Endothelial cell of umbilical vein (primary cell): ENCODE results near the gene DCX. TPM values are rescaled to one million over a fixed set of nuclear protein-coding genes. Genes with fewer than 3 reads are reported as not detected.

ENCODE experiments used
- BruUV-seq: library from RNA; stranded (reverse); fragments of 400-500 nt; replicated peaks from 2 replicates; lab custom pipeline; 2021; lab: Mats Ljungman, UMichigan
- CTCF ChIA-PET: fragments of 300-600, 350-600 bp; sonication (Branson Sonifier 250); formaldehyde crosslinking; loops from one replicate; lab custom pipeline; 2021; ENCODE audit warnings: antibody characterized with exemption, inconsistent platforms; lab: Charles Lee
- POLR2A ChIA-PET: fragments of 300-600, 350-600 bp; sonication (Branson Sonifier 250); formaldehyde crosslinking; loops from one replicate; lab custom pipeline; 2021; ENCODE audit warnings: antibody characterized with exemption, inconsistent platforms; lab: Charles Lee
- DNase-seq: peaks from one replicate; pipeline ENCODE4 v3.0.0-alpha.2; 2011; ENCODE audit warnings: low read depth, low spot score
- FAIRE-seq: peaks from 2 replicates; lab custom pipeline; 2011; peaks lifted over from hg19 to GRCh38; lab: Jason Lieb, UNC
- H2AFZ ChIP-seq: 2 replicates; pipeline ENCODE4 v1.6.0; 2012; ENCODE audit warnings: low read depth, low read length, control low read depth, inconsistent platforms
- H3K27ac ChIP-seq: 2 replicates; pipeline ENCODE4 v1.5.1; 2011; ENCODE audit warnings: low read depth, mild to moderate bottlenecking, control low read depth, low read length, moderate library complexity; ENCODE audit not compliant: insufficient read depth
- H3K27me3 ChIP-seq, 2 experiments: 2 replicates each; pipeline versions ENCODE4 v1.6.0 to v1.6.1; 2011; ENCODE audit warnings: low read length in 2 of 2, mixed read lengths in 1 of 2; ENCODE audit not compliant: control insufficient read depth in 2 of 2, insufficient read depth in 2 of 2
- H3K36me3 ChIP-seq, 2 experiments: 2 replicates in 1 of 2; 3 replicates in 1 of 2; pipeline ENCODE4 v1.5.1; 2011; ENCODE audit warnings: low read length in 2 of 2, mild to moderate bottlenecking in 1 of 2, moderate library complexity in 1 of 2; ENCODE audit not compliant: control insufficient read depth in 2 of 2, insufficient read depth in 2 of 2; ENCODE audit errors: extremely low read depth in 1 of 2
- H3K4me1 ChIP-seq: 3 replicates; pipeline ENCODE4 v1.5.1; 2011; ENCODE audit warnings: mild to moderate bottlenecking, low read length; ENCODE audit not compliant: control insufficient read depth, insufficient read depth; ENCODE audit errors: extremely low read depth
- H3K4me2 ChIP-seq: 2 replicates; pipeline ENCODE4 v1.6.1; 2011; ENCODE audit warnings: low read length, control low read depth, mixed read lengths; ENCODE audit not compliant: insufficient read depth
- H3K4me3 ChIP-seq, 3 experiments: fragments of 200-600 bp in 1 of 3; sonication (generic), shearing (Covaris generic) in 1 of 3; replicated peaks in 1 of 3; 2 replicates each; pipeline ENCODE4 v1.5.1; 2011 to 2016; ENCODE audit warnings: control low read depth in 3 of 3, low read length in 3 of 3, mild to moderate bottlenecking in 2 of 3, inconsistent platforms in 1 of 3, low read depth in 1 of 3, moderate library complexity in 1 of 3; ENCODE audit not compliant: insufficient read depth in 1 of 3
- H3K79me2 ChIP-seq: 2 replicates; pipeline ENCODE4 v1.6.0; 2012; ENCODE audit warnings: low read length, inconsistent platforms; ENCODE audit not compliant: control insufficient read depth, insufficient read depth
- H3K9ac ChIP-seq: replicated peaks from 2 replicates; pipeline ENCODE3; 2011; ENCODE audit warnings: low read length, control low read depth; ENCODE audit not compliant: insufficient read depth; ENCODE audit errors: extremely low read depth
- H3K9me1 ChIP-seq: replicated peaks from 3 replicates; pipeline ENCODE4 v1.6.0; 2011; ENCODE audit warnings: mild to moderate bottlenecking, low read length; ENCODE audit not compliant: control insufficient read depth, insufficient read depth; ENCODE audit errors: extremely low read depth
- H3K9me3 ChIP-seq: replicated peaks from 2 replicates; pipeline ENCODE4 v1.5.1; 2012; ENCODE audit warnings: low read length, inconsistent platforms; ENCODE audit not compliant: control insufficient read depth, insufficient read depth
- H4K20me1 ChIP-seq: replicated peaks from 2 replicates; pipeline ENCODE3; 2011; ENCODE audit warnings: mild to moderate bottlenecking, low read length; ENCODE audit not compliant: control insufficient read depth, insufficient read depth; ENCODE audit errors: extremely low read depth
- EZH2 ChIP-seq: IDR thresholded peaks from 2 replicates; pipeline ENCODE4 v1.6.1; 2012; ENCODE audit warnings: borderline replicate concordance, low read depth, mild to moderate bottlenecking, moderate library complexity, low read length, inconsistent platforms; ENCODE audit not compliant: severe bottlenecking
- FOS ChIP-seq: IDR thresholded peaks from 2 replicates; pipeline ENCODE4 v1.6.1; 2011; ENCODE audit warnings: mild to moderate bottlenecking, low read length, moderate library complexity, borderline replicate concordance; ENCODE audit not compliant: insufficient read depth
- GATA2 ChIP-seq: IDR thresholded peaks from 2 replicates; pipeline ENCODE4 v1.7.0; 2011; ENCODE audit warnings: low read depth, mild to moderate bottlenecking, moderate library complexity, mixed read lengths, low read length; ENCODE audit not compliant: insufficient read length, insufficient read depth
- JUN ChIP-seq: IDR thresholded peaks from 2 replicates; pipeline ENCODE4 v1.6.1; 2011; ENCODE audit warnings: borderline replicate concordance, low read depth; ENCODE audit not compliant: insufficient read length, insufficient read depth
- MYC ChIP-seq: IDR thresholded peaks from one replicate; pipeline ENCODE4 v1.6.1; 2011; ENCODE audit warnings: mild to moderate bottlenecking, low read depth, low read length
- POLR2A ChIP-seq: IDR thresholded peaks from 2 replicates; pipeline ENCODE4 v1.6.1; 2012; ENCODE audit warnings: low read depth, mild to moderate bottlenecking, control low read depth, low read length
- POLR2AphosphoS5 ChIP-seq: IDR thresholded peaks from 2 replicates; pipeline ENCODE4 v1.6.1; 2012; ENCODE audit warnings: low read depth, mild to moderate bottlenecking, control low read depth, low read length, moderate library complexity; ENCODE audit not compliant: insufficient read depth
- dilution Hi-C: fragments of 300-500 bp; cut with MboI; formaldehyde crosslinking; loops from one replicate; pipeline ENCODE4 v1.15.0; 2019; ENCODE audit warnings: low sequenced_read_pairs; ENCODE audit not compliant: extremely low pct_ligation_motif_present
- intact Hi-C: fragments of 100-400 bp; cut with micrococcal nuclease; formaldehyde crosslinking; loops from one replicate; pipeline ENCODE4 v1.10.0; 2022
- polyA plus RNA-seq, 4 experiments: library from polyadenylated mRNA; depleted of rRNA in 3 of 4; stranded (reverse) in 3 of 4; unstranded in 1 of 4; fragments of >200 nt; gene quantifications; 2 replicates each; pipeline versions ENCODE4 v1.2.1 to v1.2.3, GENCODE V29; 2011 to 2012; ENCODE audit warnings: missing spikeins in 1 of 4
- total RNA-seq: library from RNA; stranded (reverse); gene quantifications from 2 replicates; pipeline ENCODE4 v1.2.3, GENCODE V29; 2021
- TF ChIP-seq, protein P1 (sequence below): IDR thresholded peaks from 2 replicates; pipeline ENCODE4 v1.6.1; 2011; ENCODE audit not compliant: insufficient read depth, insufficient read length
- TF ChIP-seq, protein P2 (sequence below), 2 donors: IDR thresholded peaks; 1 replicate in 1 of 2; 2 replicates in 1 of 2; pipeline ENCODE4 v1.5.1; 2011; ENCODE audit warnings: low read length in 2 of 2, mild to moderate bottlenecking in 2 of 2, moderate library complexity in 2 of 2, control low read depth in 1 of 2, inconsistent platforms in 1 of 2, low read depth in 1 of 2; ENCODE audit not compliant: insufficient read depth in 1 of 2; ENCODE audit errors: extremely low read depth in 1 of 2

The DCX gene
- total and polyA plus RNA-seq, 2 donors (not counting 3 experiments of a cell fraction or from before 2014, with no cell fraction given): not detected

DNA sequence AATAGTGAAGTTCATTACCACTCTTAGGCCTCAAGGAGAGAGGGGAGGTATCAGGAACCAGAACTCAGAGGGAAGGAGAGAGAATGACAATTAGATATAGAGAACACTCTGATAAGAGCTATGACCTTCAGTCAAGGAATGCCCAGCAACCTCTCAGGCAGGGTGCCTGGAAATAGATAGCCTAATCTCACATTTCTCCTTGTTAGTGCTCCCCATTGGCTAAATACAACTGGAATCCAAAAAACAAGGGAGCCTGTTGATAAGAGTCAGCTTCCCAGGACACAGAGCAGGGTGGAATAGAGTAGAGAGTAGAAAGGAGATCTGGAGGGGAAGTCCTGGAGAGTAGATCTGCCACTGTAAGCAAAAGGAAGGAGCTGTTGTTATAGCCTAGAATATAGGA lies 62.1 kb downstream of the DCX start:
- Histone ChIP-seq H3K27me3 (no peaks in the 10 kb centered on the region), H2AFZ (no peak overlapping the region), H3K27ac (no peak overlapping the region), H3K9me3 (no peaks in the 10 kb centered on the region), H3K9ac (no peak overlapping the region), H3K9me1 (no peaks in the 10 kb centered on the region), H4K20me1 (no peaks in the 10 kb centered on the region), H3K4me3 (no peak overlapping the region), H3K4me1 (no peaks in the 10 kb centered on the region), H3K79me2 (no peaks in the 10 kb centered on the region), H3K36me3 (no peaks in the 10 kb centered on the region), H3K4me2 (no peak overlapping the region)
- CTCF ChIA-PET: no interaction called here
- TF ChIP-seq EZH2: no peak
- TF ChIP-seq FOS: no peak
- TF ChIP-seq, protein P1, sequence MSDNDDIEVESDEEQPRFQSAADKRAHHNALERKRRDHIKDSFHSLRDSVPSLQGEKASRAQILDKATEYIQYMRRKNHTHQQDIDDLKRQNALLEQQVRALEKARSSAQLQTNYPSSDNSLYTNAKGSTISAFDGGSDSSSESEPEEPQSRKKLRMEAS: no peak
- no peak for TF ChIP-seq MYC
- no peak for TF ChIP-seq JUN
- TF ChIP-seq, protein P2, sequence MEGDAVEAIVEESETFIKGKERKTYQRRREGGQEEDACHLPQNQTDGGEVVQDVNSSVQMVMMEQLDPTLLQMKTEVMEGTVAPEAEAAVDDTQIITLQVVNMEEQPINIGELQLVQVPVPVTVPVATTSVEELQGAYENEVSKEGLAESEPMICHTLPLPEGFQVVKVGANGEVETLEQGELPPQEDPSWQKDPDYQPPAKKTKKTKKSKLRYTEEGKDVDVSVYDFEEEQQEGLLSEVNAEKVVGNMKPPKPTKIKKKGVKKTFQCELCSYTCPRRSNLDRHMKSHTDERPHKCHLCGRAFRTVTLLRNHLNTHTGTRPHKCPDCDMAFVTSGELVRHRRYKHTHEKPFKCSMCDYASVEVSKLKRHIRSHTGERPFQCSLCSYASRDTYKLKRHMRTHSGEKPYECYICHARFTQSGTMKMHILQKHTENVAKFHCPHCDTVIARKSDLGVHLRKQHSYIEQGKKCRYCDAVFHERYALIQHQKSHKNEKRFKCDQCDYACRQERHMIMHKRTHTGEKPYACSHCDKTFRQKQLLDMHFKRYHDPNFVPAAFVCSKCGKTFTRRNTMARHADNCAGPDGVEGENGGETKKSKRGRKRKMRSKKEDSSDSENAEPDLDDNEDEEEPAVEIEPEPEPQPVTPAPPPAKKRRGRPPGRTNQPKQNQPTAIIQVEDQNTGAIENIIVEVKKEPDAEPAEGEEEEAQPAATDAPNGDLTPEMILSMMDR (IDR thresholded peaks at IDR 0.05; ENCODE audit: extremely low read depth in 1 of 2, insufficient read depth in 1 of 2, low read depth in 1 of 2, low read length in 2 of 2): no peak
- TF ChIP-seq GATA2: no peak
- TF ChIP-seq POLR2A: no peak
- no peak for TF ChIP-seq POLR2AphosphoS5
- dilution Hi-C loops (no loop called here), intact Hi-C loops (no loop called here)
- no TSS peak for BruUV-seq
- POLR2A ChIA-PET: no interaction called here
- FAIRE-seq: no peak
- DNase-seq: no peak
